Measurements from ENCODE around the gene RANGRF.

Gene RANGRF

GRCh38 chr17:8294814-8295316, 6.4 kb downstream of the RANGRF start:
- TF ChIP-seq TAF1 (IDR thresholded peaks at IDR 0.05; ENCODE audit: borderline replicate concordance, insufficient read depth, low read length) (no peak), SIN3A (IDR thresholded peaks at IDR 0.05; ENCODE audit: borderline replicate concordance, insufficient read depth, low read length) (no peak), POLR2AphosphoS5 (IDR thresholded peaks at IDR 0.05; ENCODE audit: low read depth, low read length) (no peak), FOXP2 (optimal IDR thresholded peaks at IDR 0.05; ENCODE audit: borderline replicate concordance, extremely low read depth, extremely low read length, insufficient read depth) (no peak)
- TF ChIP-seq, protein P1, sequence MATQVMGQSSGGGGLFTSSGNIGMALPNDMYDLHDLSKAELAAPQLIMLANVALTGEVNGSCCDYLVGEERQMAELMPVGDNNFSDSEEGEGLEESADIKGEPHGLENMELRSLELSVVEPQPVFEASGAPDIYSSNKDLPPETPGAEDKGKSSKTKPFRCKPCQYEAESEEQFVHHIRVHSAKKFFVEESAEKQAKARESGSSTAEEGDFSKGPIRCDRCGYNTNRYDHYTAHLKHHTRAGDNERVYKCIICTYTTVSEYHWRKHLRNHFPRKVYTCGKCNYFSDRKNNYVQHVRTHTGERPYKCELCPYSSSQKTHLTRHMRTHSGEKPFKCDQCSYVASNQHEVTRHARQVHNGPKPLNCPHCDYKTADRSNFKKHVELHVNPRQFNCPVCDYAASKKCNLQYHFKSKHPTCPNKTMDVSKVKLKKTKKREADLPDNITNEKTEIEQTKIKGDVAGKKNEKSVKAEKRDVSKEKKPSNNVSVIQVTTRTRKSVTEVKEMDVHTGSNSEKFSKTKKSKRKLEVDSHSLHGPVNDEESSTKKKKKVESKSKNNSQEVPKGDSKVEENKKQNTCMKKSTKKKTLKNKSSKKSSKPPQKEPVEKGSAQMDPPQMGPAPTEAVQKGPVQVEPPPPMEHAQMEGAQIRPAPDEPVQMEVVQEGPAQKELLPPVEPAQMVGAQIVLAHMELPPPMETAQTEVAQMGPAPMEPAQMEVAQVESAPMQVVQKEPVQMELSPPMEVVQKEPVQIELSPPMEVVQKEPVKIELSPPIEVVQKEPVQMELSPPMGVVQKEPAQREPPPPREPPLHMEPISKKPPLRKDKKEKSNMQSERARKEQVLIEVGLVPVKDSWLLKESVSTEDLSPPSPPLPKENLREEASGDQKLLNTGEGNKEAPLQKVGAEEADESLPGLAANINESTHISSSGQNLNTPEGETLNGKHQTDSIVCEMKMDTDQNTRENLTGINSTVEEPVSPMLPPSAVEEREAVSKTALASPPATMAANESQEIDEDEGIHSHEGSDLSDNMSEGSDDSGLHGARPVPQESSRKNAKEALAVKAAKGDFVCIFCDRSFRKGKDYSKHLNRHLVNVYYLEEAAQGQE (IDR thresholded peaks at IDR 0.05; ENCODE audit: insufficient read depth in 1 of 2, low read depth in 2 of 2, low read length in 2 of 2), result no peak

GRCh38 chr17:8300226-8300625, 11.8 kb downstream of the RANGRF start:
- no peak for TF ChIP-seq SIN3A (IDR thresholded peaks at IDR 0.05; ENCODE audit: borderline replicate concordance, insufficient read depth, low read length)
- TF ChIP-seq POLR2AphosphoS5 (IDR thresholded peaks at IDR 0.05; ENCODE audit: low read depth, low read length), result no peak
- TF ChIP-seq TAF1 (IDR thresholded peaks at IDR 0.05; ENCODE audit: borderline replicate concordance, insufficient read depth, low read length), result no peak
- no peak for TF ChIP-seq FOXP2 (optimal IDR thresholded peaks at IDR 0.05; ENCODE audit: borderline replicate concordance, extremely low read depth, extremely low read length, insufficient read depth)
- TF ChIP-seq, protein P1 (IDR thresholded peaks at IDR 0.05; ENCODE audit: insufficient read depth in 1 of 2, low read depth in 2 of 2, low read length in 2 of 2), result no peak

- TF ChIP-seq FOXP2 (optimal IDR thresholded peaks at IDR 0.05; ENCODE audit: borderline replicate concordance, extremely low read depth, extremely low read length, insufficient read depth) (peak; percentile 34), TAF1 (IDR thresholded peaks at IDR 0.05; ENCODE audit: borderline replicate concordance, insufficient read depth, low read length) (no peak), POLR2AphosphoS5 (IDR thresholded peaks at IDR 0.05; ENCODE audit: low read depth, low read length) (no peak)
Measured at GRCh38 chr17:8300627-8301242, 12.3 kb downstream of the RANGRF start.

DNA sequence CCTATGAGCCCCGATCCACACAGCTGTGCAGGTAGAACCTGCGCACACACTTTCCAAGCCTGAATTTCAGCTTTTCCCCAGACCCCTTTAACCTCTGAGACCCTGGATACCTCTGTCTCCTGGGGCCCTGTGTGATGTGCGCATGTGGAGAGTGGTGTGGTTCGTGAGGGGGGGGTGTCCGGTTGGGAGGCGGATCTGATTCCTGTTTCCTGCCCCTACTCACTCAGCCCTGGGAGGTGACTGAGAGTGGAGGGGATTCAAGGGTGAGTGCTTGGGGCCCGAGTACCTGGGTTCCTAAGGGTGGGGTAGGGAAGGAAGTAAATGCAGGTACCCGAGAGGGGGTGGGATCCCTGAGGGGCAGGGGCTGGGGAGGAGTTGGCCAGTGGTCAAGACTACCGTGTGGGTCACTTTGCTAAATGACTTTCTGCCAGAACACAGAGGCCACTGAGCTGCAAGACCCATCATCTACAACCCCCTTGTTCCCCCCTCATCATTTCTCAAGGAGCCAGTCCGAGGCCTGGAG, 22.2 kb downstream of the RANGRF start:
- TF ChIP-seq, protein P1 (IDR thresholded peaks at IDR 0.05; ENCODE audit: insufficient read depth in 1 of 2, low read depth in 2 of 2, low read length in 2 of 2), result peak in 1 of 2 experiments; percentile 24; a peak in 1 of 4 replicates
- TF ChIP-seq POLR2AphosphoS5 (IDR thresholded peaks at IDR 0.05; ENCODE audit: low read depth, low read length) (no peak; the same call in 1 of the 2 replicates), TAF1 (IDR thresholded peaks at IDR 0.05; ENCODE audit: borderline replicate concordance, insufficient read depth, low read length) (peak; percentile 79; the same call in 1 of the 2 replicates), SIN3A (IDR thresholded peaks at IDR 0.05; ENCODE audit: borderline replicate concordance, insufficient read depth, low read length) (peak; percentile 78; the same call in 1 of the 2 replicates), FOXP2 (optimal IDR thresholded peaks at IDR 0.05; ENCODE audit: borderline replicate concordance, extremely low read depth, extremely low read length, insufficient read depth) (peak; percentile 59)

DNA sequence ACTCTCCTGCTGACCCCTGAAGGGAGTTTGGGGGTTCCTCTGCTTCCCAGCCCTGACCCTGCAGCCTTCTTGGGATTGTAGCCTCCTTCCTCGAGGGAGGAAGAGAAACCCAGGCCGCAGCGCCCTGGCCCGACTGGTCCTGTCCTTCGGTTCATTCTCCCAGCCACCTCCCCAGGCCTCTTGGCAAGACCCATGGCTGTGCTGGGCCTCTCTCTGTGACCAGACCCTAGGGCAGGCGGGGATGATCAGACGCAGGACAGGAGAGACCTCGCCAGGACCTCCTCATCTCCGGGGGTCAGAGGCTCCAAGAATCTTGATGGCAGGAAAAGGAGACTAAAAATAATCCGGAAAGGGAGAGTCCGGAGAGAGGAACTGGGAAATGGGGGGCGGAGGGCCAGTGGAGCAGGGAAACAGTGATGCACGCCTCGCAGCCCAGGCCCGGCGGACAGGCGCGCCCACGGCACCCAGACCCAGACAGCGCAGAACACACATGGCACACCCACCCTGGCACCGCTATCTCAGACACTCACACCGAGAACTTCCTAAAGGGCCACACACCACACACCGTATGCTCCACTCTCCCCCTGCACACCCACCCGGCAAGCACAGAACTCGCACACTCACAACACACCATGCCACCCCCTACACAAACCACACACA, 22.8 kb downstream of the RANGRF start:
- TF ChIP-seq SIN3A (IDR thresholded peaks at IDR 0.05; ENCODE audit: borderline replicate concordance, insufficient read depth, low read length), result no peak
- peak; percentile 37 for TF ChIP-seq FOXP2 (optimal IDR thresholded peaks at IDR 0.05; ENCODE audit: borderline replicate concordance, extremely low read depth, extremely low read length, insufficient read depth)
- TF ChIP-seq, protein P1 (IDR thresholded peaks at IDR 0.05; ENCODE audit: insufficient read depth in 1 of 2, low read depth in 2 of 2, low read length in 2 of 2), result no peak
- TF ChIP-seq POLR2AphosphoS5 (IDR thresholded peaks at IDR 0.05; ENCODE audit: low read depth, low read length), result no peak
- no peak for TF ChIP-seq TAF1 (IDR thresholded peaks at IDR 0.05; ENCODE audit: borderline replicate concordance, insufficient read depth, low read length)
